Fibroblast of lung (primary cell): ENCODE measurements around the gene FBXO17. TPM values are rescaled to one million over a fixed set of nuclear protein-coding genes. Genes with fewer than 3 reads are reported as not detected.

Source experiments
- DNase-seq, 2 donors: peaks; one replicate each; pipeline versions ENCODE4 v3.0.0 to v3.0.0-alpha.2; 2010; ENCODE audit warnings: low read depth in 2 of 2
- H2AFZ ChIP-seq: 2 replicates; pipeline ENCODE4 v1.5.1; 2012; ENCODE audit warnings: low read length, control low read depth, inconsistent platforms
- H3K27ac ChIP-seq: 2 replicates; pipeline ENCODE4 v1.5.1; 2011; ENCODE audit warnings: low read length, control low read depth; ENCODE audit not compliant: insufficient read depth
- H3K27me3 ChIP-seq: 2 replicates; pipeline ENCODE4 v1.5.1; 2011; ENCODE audit warnings: mild to moderate bottlenecking, low read length; ENCODE audit not compliant: control insufficient read depth, insufficient read depth
- H3K36me3 ChIP-seq: 2 replicates; pipeline ENCODE4 v1.5.1; 2011; ENCODE audit warnings: low read length; ENCODE audit not compliant: control insufficient read depth, insufficient read depth
- H3K4me1 ChIP-seq: 2 replicates; pipeline ENCODE4 v1.5.1; 2011; ENCODE audit warnings: low read length; ENCODE audit not compliant: control insufficient read depth, insufficient read depth; ENCODE audit errors: extremely low read depth
- H3K4me2 ChIP-seq: 2 replicates; pipeline ENCODE4 v1.5.1; 2011; ENCODE audit warnings: low read length, control low read depth; ENCODE audit not compliant: insufficient read depth; ENCODE audit errors: extremely low read depth
- H3K4me3 ChIP-seq, 4 experiments: fragments of 200-600 bp in 1 of 4; sonication (generic) in 1 of 4; replicated peaks in 1 of 4; 2 replicates each; pipeline ENCODE4 v1.5.1; 2011 to 2016; ENCODE audit warnings: low read length in 4 of 4, low read depth in 3 of 4, mild to moderate bottlenecking in 3 of 4, control low read depth in 2 of 4, inconsistent platforms in 1 of 4, mixed read lengths in 1 of 4; ENCODE audit not compliant: insufficient read depth in 1 of 4; ENCODE audit errors: control extremely low read depth in 1 of 4
- H3K79me2 ChIP-seq: 2 replicates; pipeline ENCODE4 v1.5.1; 2012; ENCODE audit warnings: mild to moderate bottlenecking, low read length, inconsistent platforms; ENCODE audit not compliant: control insufficient read depth, insufficient read depth
- H3K9ac ChIP-seq: 2 replicates; pipeline ENCODE4 v1.5.1; 2011; ENCODE audit warnings: mild to moderate bottlenecking, low read length, control low read depth; ENCODE audit not compliant: insufficient read depth
- H3K9me3 ChIP-seq: 2 replicates; pipeline ENCODE4 v1.5.1; 2012; ENCODE audit warnings: low read depth, low read length; ENCODE audit not compliant: control insufficient read depth, insufficient read depth
- H4K20me1 ChIP-seq: 2 replicates; pipeline ENCODE4 v1.5.1; 2011; ENCODE audit warnings: low read length; ENCODE audit not compliant: control insufficient read depth, insufficient read depth; ENCODE audit errors: extremely low read depth
- EZH2 ChIP-seq: IDR thresholded peaks from 2 replicates; pipeline ENCODE4 v1.5.1; 2012; ENCODE audit warnings: low read length, control low read depth, mild to moderate bottlenecking; ENCODE audit errors: missing control alignments
- polyA plus RNA-seq, 2 donors: library from polyadenylated mRNA; depleted of rRNA in 1 of 2; stranded (reverse) in 1 of 2; unstranded in 1 of 2; fragments of >200 nt; gene quantifications; 2 replicates each; pipeline ENCODE4 v1.2.1, GENCODE V29; 2011 to 2012; ENCODE audit warnings: missing spikeins in 1 of 2
- total RNA-seq: library from RNA; depleted of rRNA; stranded (reverse); fragments of >200 nt; gene quantifications from 2 replicates; pipeline ENCODE4 v1.2.1, GENCODE V29; 2014
- TF ChIP-seq, protein P1 (sequence below), 2 donors: IDR thresholded peaks in 1 of 2; conservative IDR thresholded peaks in 1 of 2; 1 replicate in 1 of 2; 2 replicates in 1 of 2; pipeline ENCODE4 v1.5.1; 2011 to 2012; ENCODE audit warnings: low read length in 2 of 2, control low read depth in 1 of 2, inconsistent platforms in 1 of 2, low read depth in 1 of 2, mild to moderate bottlenecking in 1 of 2

The FBXO17 gene
- total and polyA plus RNA-seq, 2 donors (not counting 1 experiment from before 2014, with no cell fraction given), result 10.2 to 25.8 TPM

- Histone ChIP-seq H3K9ac (no peak overlapping the region), H3K4me3 (no peak overlapping the region)
- DNase-seq, result no peak
Observed at GRCh38 chr19:38921420-38922274, 53.9 kb downstream of the FBXO17 start.

GRCh38 chr19:38920602-38921419, 54.7 kb downstream of the FBXO17 start:
- DNase-seq, result no peak
- H2AFZ ChIP-seq, result no peak overlapping the region
- H3K4me1 ChIP-seq, result no peaks in the 10 kb centered on the region
- peaks cover 2% of the 10 kb centered on the region for H3K36me3 ChIP-seq
- no peak overlapping the region for H3K9ac ChIP-seq
- H3K4me2 ChIP-seq, result no peak overlapping the region
- no peaks in the 10 kb centered on the region for H4K20me1 ChIP-seq
- no peak overlapping the region for H3K27ac ChIP-seq
- H3K9me3 ChIP-seq, result no peaks in the 10 kb centered on the region
- no peak overlapping the region for H3K4me3 ChIP-seq
- TF ChIP-seq, protein P1, sequence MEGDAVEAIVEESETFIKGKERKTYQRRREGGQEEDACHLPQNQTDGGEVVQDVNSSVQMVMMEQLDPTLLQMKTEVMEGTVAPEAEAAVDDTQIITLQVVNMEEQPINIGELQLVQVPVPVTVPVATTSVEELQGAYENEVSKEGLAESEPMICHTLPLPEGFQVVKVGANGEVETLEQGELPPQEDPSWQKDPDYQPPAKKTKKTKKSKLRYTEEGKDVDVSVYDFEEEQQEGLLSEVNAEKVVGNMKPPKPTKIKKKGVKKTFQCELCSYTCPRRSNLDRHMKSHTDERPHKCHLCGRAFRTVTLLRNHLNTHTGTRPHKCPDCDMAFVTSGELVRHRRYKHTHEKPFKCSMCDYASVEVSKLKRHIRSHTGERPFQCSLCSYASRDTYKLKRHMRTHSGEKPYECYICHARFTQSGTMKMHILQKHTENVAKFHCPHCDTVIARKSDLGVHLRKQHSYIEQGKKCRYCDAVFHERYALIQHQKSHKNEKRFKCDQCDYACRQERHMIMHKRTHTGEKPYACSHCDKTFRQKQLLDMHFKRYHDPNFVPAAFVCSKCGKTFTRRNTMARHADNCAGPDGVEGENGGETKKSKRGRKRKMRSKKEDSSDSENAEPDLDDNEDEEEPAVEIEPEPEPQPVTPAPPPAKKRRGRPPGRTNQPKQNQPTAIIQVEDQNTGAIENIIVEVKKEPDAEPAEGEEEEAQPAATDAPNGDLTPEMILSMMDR (conservative IDR thresholded peaks at IDR 0.05 in 1 of 2, IDR thresholded peaks at IDR 0.05 in 1 of 2; ENCODE audit: low read depth in 1 of 2, low read length in 2 of 2), result no peak
- TF ChIP-seq EZH2, result no peak
- no peaks in the 10 kb centered on the region for H3K27me3 ChIP-seq
- H3K79me2 ChIP-seq, result no peaks in the 10 kb centered on the region

More at GRCh38 chr19:38921420-38922274, 53.9 kb downstream of the FBXO17 start:
- Histone ChIP-seq H3K4me1 (no peaks in the 10 kb centered on the region), H3K79me2 (no peaks in the 10 kb centered on the region), H3K9me3 (no peaks in the 10 kb centered on the region), H4K20me1 (no peaks in the 10 kb centered on the region), H3K27me3 (no peaks in the 10 kb centered on the region), H3K27ac (no peak overlapping the region), H2AFZ (no peak overlapping the region), H3K4me2 (no peak overlapping the region), H3K36me3 (peaks cover 2% of the 10 kb centered on the region)
- TF ChIP-seq EZH2, result no peak
- TF ChIP-seq, protein P1 (conservative IDR thresholded peaks at IDR 0.05 in 1 of 2, IDR thresholded peaks at IDR 0.05 in 1 of 2; ENCODE audit: low read depth in 1 of 2, low read length in 2 of 2), result no peak

- no peak overlapping the region for H2AFZ ChIP-seq
- no peaks in the 10 kb centered on the region for H3K27me3 ChIP-seq
- H3K4me1 ChIP-seq, result no peaks in the 10 kb centered on the region
- no peak overlapping the region for H3K4me2 ChIP-seq
- no peaks in the 10 kb centered on the region for H3K9me3 ChIP-seq
- H3K9ac ChIP-seq, result no peak overlapping the region
- TF ChIP-seq, protein P1 (conservative IDR thresholded peaks at IDR 0.05 in 1 of 2, IDR thresholded peaks at IDR 0.05 in 1 of 2; ENCODE audit: low read depth in 1 of 2, low read length in 2 of 2), result no peak
- no peak for TF ChIP-seq EZH2
- H3K4me3 ChIP-seq, result no peak overlapping the region
- no peaks in the 10 kb centered on the region for H3K79me2 ChIP-seq
- no peak overlapping the region for H3K27ac ChIP-seq
- H3K36me3 ChIP-seq, result peaks cover 2% of the 10 kb centered on the region
- H4K20me1 ChIP-seq, result no peaks in the 10 kb centered on the region
- DNase-seq, result no peak
Observed at GRCh38 chr19:38919837-38920601, 55.5 kb downstream of the FBXO17 start.
